ENCODE results near the gene IMPG1.

IMPG1 gene

GRCh38 chr6:75946146-75946831 lies 126.2 kb downstream of the IMPG1 start:
- no peak overlapping the region for H3K27ac ChIP-seq (replicated peaks)
- H3K4me3 ChIP-seq (replicated peaks; ENCODE audit: insufficient read depth, low read length): no peak overlapping the region
- no peak for DNase-seq (ENCODE audit: low read depth in 1 of 2, low spot score in 1 of 2)
- H3K27me3 ChIP-seq (ENCODE audit: insufficient read depth, poor library complexity, severe bottlenecking): no peaks in the 10 kb centered on the region
- TF ChIP-seq SPI1 (IDR thresholded peaks at IDR 0.05; ENCODE audit: borderline replicate concordance, low read depth): no peak
- no peak for TF ChIP-seq CTCF (IDR thresholded peaks at IDR 0.05; ENCODE audit: insufficient read depth, low read length)
- TF ChIP-seq REST (IDR thresholded peaks at IDR 0.05; ENCODE audit: insufficient replicate concordance, low read depth): no peak
- no peak for TF ChIP-seq POLR2AphosphoS5 (IDR thresholded peaks at IDR 0.05; ENCODE audit: low read depth)
- TF ChIP-seq GABPA (IDR thresholded peaks at IDR 0.05; ENCODE audit: low read depth): no peak

- Histone ChIP-seq H3K27ac (replicated peaks) (no peak overlapping the region), H3K4me3 (replicated peaks; ENCODE audit: insufficient read depth, low read length) (no peak overlapping the region), H3K27me3 (ENCODE audit: insufficient read depth, poor library complexity, severe bottlenecking) (no peaks in the 10 kb centered on the region)
- DNase-seq (ENCODE audit: low read depth in 1 of 2, low spot score in 1 of 2): no peak
- TF ChIP-seq REST (IDR thresholded peaks at IDR 0.05; ENCODE audit: insufficient replicate concordance, low read depth): no peak
- no peak for TF ChIP-seq GABPA (IDR thresholded peaks at IDR 0.05; ENCODE audit: low read depth)
- no peak for TF ChIP-seq SPI1 (IDR thresholded peaks at IDR 0.05; ENCODE audit: borderline replicate concordance, low read depth)
- TF ChIP-seq CTCF (IDR thresholded peaks at IDR 0.05; ENCODE audit: insufficient read depth, low read length): no peak
- TF ChIP-seq POLR2AphosphoS5 (IDR thresholded peaks at IDR 0.05; ENCODE audit: low read depth): no peak
Observed at GRCh38 chr6:75943381-75943780, 129.1 kb downstream of the IMPG1 start.

- DNase-seq (ENCODE audit: low read depth in 1 of 2, low spot score in 1 of 2): no peak
Observed at GRCh38 chr6:75941509-75941908, 131.0 kb downstream of the IMPG1 start.

More at GRCh38 chr6:75941509-75941908, 131.0 kb downstream of the IMPG1 start:
- TF ChIP-seq SPI1 (IDR thresholded peaks at IDR 0.05; ENCODE audit: borderline replicate concordance, low read depth) (no peak), CTCF (IDR thresholded peaks at IDR 0.05; ENCODE audit: insufficient read depth, low read length) (no peak), GABPA (IDR thresholded peaks at IDR 0.05; ENCODE audit: low read depth) (no peak), REST (IDR thresholded peaks at IDR 0.05; ENCODE audit: insufficient replicate concordance, low read depth) (no peak), POLR2AphosphoS5 (IDR thresholded peaks at IDR 0.05; ENCODE audit: low read depth) (no peak)
- Histone ChIP-seq H3K4me3 (replicated peaks; ENCODE audit: insufficient read depth, low read length) (no peak overlapping the region), H3K27ac (replicated peaks) (no peak overlapping the region), H3K27me3 (ENCODE audit: insufficient read depth, poor library complexity, severe bottlenecking) (no peaks in the 10 kb centered on the region)

Measured in HL-60 (cell line).